Right atrium auricular region (tissue), 2 donors: Measurements from ENCODE around the gene DOLPP1. TPM values are rescaled to one million over a fixed set of nuclear protein-coding genes. Genes with fewer than 3 reads are reported as not detected.

Experiments
- DNase-seq: peaks from one replicate; pipeline ENCODE4 v3.0.0-alpha.2; 2019; ENCODE audit warnings: low spot score
- H3K27ac ChIP-seq, 2 donors: fragments of 200-600 bp; sonication (generic); 1 replicate in 1 of 2; 2 replicates in 1 of 2; pipeline ENCODE4 v1.5.1; 2016 to 2019
- H3K27me3 ChIP-seq, 2 donors: fragments of 200-600 bp; sonication (generic); one replicate each; pipeline versions ENCODE4 v1.5.1 to v1.6.0; 2017 to 2019
- H3K36me3 ChIP-seq: fragments of 200-600 bp; sonication (generic); one replicate; pipeline ENCODE4 v1.5.1; 2016
- H3K4me1 ChIP-seq, 2 donors: fragments of 200-600 bp; sonication (generic); one replicate each; pipeline versions ENCODE4 v1.5.1 to v1.6.0; 2017 to 2019
- H3K4me3 ChIP-seq, 2 donors: fragments of 200-600 bp; sonication (generic); 1 replicate in 1 of 2; 2 replicates in 1 of 2; pipeline ENCODE4 v1.5.1; 2017 to 2019; ENCODE audit warnings: mild to moderate bottlenecking in 1 of 2, moderate library complexity in 1 of 2
- H3K9me3 ChIP-seq, 2 donors: fragments of 200-600 bp; sonication (generic); one replicate each; pipeline ENCODE4 v1.5.1; 2019
- total RNA-seq, 2 donors: library from RNA; depleted of rRNA; stranded (reverse); fragments of >200 nt; gene quantifications; one replicate each; pipeline ENCODE4 v1.1.0, GENCODE V29; 2016
- TF ChIP-seq, protein P1 (sequence below), 2 donors: fragments of 200-600 bp; sonication (generic); IDR thresholded peaks; one replicate each; pipeline ENCODE4 v1.5.1; 2019; ENCODE audit warnings: antibody characterized with exemption in 2 of 2

Gene DOLPP1
- total RNA-seq, 2 donors from 2014 or later, result 4.8 to 5.4 TPM

DNA sequence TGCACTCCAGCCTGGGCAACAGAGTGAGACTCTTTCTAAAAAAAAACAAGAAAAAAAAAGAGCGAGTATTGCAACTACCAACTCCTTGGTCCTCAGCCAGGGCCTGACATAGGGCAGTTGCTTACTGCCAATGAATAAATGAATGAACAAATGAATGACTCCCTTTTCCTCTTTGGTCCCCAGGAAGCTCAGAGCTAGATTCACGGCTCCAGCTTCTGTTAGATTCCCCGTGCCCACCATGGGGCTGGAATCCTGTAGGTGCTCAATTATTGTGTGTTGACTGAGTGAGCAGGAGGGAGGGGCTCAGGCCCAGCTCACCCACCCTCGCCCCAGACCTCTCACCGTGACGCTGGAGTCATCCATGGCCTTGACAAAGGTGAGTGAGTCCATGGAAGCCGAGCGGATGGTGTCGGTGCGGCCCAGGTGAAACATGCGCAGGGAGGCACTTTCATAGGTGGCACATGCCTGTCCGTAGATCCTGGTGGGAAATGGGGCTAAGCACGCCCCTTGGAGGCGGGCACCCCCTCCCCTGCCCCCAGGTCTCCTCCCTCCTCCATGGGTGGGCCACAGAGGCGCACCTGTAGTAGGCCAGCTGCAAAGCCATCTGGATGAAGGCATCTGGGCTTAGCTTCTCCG, 16.9 kb downstream of the DOLPP1 start:
- Histone ChIP-seq H3K36me3 (peaks cover 38% of the 10 kb centered on the region), H3K4me1 (peaks cover 0 to 7% of the 10 kb centered on the region in 2 donors), H3K27ac (no peak overlapping the region), H3K4me3 (no peak overlapping the region), H3K9me3 (no peaks in the 10 kb centered on the region), H3K27me3 (no peaks in the 10 kb centered on the region)
- DNase-seq, result no peak
- TF ChIP-seq, protein P1, sequence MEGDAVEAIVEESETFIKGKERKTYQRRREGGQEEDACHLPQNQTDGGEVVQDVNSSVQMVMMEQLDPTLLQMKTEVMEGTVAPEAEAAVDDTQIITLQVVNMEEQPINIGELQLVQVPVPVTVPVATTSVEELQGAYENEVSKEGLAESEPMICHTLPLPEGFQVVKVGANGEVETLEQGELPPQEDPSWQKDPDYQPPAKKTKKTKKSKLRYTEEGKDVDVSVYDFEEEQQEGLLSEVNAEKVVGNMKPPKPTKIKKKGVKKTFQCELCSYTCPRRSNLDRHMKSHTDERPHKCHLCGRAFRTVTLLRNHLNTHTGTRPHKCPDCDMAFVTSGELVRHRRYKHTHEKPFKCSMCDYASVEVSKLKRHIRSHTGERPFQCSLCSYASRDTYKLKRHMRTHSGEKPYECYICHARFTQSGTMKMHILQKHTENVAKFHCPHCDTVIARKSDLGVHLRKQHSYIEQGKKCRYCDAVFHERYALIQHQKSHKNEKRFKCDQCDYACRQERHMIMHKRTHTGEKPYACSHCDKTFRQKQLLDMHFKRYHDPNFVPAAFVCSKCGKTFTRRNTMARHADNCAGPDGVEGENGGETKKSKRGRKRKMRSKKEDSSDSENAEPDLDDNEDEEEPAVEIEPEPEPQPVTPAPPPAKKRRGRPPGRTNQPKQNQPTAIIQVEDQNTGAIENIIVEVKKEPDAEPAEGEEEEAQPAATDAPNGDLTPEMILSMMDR (IDR thresholded peaks at IDR 0.05), result no peak

DNA sequence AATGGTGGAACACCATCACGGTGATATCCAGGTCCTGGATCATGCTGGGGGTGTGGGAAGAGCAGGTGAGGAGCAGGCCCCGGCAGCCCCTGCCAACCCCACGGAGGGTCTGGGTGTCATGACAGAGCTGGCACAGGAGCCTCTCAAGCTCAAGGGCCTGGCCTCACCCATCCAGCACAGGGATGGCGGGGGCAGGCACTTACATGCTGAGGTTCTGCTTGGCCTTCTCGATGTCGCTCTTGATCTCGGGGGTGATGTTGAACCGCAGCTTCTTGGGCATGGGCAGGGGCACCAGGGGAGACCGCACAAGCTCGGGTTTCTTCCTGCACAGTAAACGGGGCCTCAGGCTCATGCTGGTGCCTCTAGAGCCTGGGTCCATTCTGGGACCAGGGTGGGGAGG, 17.4 kb downstream of the DOLPP1 start:
- H3K4me3 ChIP-seq, result no peak overlapping the region
- H3K9me3 ChIP-seq, result no peaks in the 10 kb centered on the region
- peaks cover 0 to 12% of the 10 kb centered on the region in 2 donors for H3K4me1 ChIP-seq
- H3K27me3 ChIP-seq, result no peaks in the 10 kb centered on the region
- H3K36me3 ChIP-seq, result peaks cover 38% of the 10 kb centered on the region
- no peak for DNase-seq
- TF ChIP-seq, protein P1 (IDR thresholded peaks at IDR 0.05), result no peak
- H3K27ac ChIP-seq, result no peak overlapping the region

DNA sequence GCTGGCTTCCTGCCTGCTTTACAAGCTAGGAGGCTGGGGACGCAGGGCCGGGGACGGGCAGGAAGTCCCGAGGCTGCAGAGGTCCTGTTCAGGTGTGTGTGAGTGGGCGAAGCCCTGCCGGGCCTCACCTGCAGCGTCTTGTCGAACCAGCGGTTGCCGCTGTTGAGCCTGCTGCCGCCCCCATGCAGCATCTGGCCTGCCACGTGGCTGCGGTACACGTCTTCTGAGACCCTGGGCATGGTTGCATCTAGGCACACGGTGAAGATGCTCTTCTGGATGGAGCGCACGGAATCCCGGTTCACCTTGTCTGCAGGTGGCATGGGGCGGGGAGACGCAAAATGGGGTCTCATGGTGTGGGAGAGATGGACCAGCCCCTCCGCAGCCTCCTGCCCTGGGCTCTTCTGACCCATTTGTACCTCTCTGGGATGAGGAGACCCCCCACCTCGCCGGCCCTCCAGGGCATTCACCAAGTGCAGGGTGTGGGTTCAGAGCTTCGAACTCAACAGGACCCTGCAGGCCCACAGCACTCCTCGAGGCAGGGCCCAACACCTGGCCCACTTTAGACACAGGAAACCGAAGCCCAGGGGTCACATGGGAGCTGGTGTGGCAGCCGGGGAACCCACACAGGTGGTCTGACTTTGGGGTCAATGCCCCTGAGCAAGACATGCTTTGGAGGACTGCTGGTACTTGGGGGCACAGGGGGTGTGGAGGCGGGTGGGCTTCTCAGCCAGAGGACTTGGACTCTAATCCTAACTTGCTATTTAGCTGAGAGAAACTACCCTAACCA, 19.7 kb downstream of the DOLPP1 start:
- TF ChIP-seq, protein P1 (IDR thresholded peaks at IDR 0.05), result no peak
- H3K36me3 ChIP-seq, result peaks cover 29% of the 10 kb centered on the region
- DNase-seq, result no peak
- H3K4me3 ChIP-seq, result no peak overlapping the region
- H3K9me3 ChIP-seq, result no peaks in the 10 kb centered on the region
- peaks cover 0 to 9% of the 10 kb centered on the region in 2 donors for H3K4me1 ChIP-seq
- no peak overlapping the region for H3K27ac ChIP-seq
- no peaks in the 10 kb centered on the region for H3K27me3 ChIP-seq

DNA sequence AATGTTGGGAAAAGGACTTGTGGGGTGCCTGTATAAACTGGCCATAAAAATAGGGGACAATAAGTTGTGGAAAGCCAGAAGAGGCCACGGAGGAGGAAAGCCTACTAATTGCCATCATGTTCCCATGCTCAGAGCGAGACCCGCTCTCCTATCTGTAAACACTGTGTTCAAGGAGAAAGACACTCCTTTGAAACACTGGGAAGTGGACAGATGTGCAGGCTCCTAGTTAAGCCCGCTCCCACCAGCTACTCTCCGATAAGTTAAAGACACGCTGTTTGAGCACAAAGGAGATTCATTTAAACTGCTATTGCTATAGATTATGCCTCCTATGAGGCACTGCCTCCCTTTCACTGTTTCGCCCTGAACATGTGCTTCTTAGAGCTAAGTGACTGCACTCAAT, 20.4 kb downstream of the DOLPP1 start:
- H3K4me3 ChIP-seq, result no peak overlapping the region
- H3K36me3 ChIP-seq, result peaks cover 27% of the 10 kb centered on the region
- peaks cover 0 to 9% of the 10 kb centered on the region in 2 donors for H3K4me1 ChIP-seq
- H3K9me3 ChIP-seq, result no peaks in the 10 kb centered on the region
- TF ChIP-seq, protein P1 (IDR thresholded peaks at IDR 0.05), result no peak
- DNase-seq, result no peak
- H3K27me3 ChIP-seq, result no peaks in the 10 kb centered on the region
- H3K27ac ChIP-seq, result no peak overlapping the region

DNA sequence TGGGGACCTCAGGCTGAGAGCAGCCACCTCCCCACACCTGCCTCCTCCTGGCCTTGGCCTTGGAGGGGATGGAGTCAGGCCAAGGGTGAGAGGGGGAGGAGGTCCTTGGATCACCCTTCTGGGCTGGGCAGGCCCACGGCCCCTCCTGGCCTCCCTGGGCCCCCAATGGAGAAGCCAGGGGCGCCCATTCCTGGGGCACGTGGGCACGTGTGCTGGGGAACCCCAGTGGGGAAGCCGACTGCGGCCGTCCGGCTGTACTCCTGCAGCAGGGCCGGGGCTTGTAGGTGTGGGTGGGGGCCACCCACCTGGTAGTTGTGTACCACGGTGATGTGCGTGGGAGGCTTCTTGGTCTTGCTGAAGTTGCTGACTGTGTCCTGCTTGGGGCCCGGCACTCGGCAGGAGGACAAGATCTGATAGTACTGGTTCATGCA, 21.2 kb downstream of the DOLPP1 start:
- peaks cover 26% of the 10 kb centered on the region for H3K36me3 ChIP-seq
- no peak overlapping the region for H3K4me3 ChIP-seq
- no peaks in the 10 kb centered on the region for H3K9me3 ChIP-seq
- no peak overlapping the region for H3K27ac ChIP-seq
- DNase-seq, result no peak
- H3K4me1 ChIP-seq, result peaks cover 0 to 9% of the 10 kb centered on the region in 2 donors
- no peaks in the 10 kb centered on the region for H3K27me3 ChIP-seq
- TF ChIP-seq, protein P1 (IDR thresholded peaks at IDR 0.05), result no peak
